ENCODE results near the gene KATNIP. TPM values are rescaled to one million over a fixed set of nuclear protein-coding genes. Genes with fewer than 3 reads are reported as not detected.

Gene KATNIP
- polyA plus RNA-seq, 1 of the 3 experiments (the other 2 are of a cell fraction), result 25.5 TPM

GRCh38 chr16:27595993-27596392, 46.0 kb downstream of the KATNIP start:
- H3F3A ChIP-seq (replicated peaks; ENCODE audit: insufficient read depth), result no peaks in the 10 kb centered on the region
- peaks cover 0 to 9% of the 10 kb centered on the region in 2 experiments; a peak in 1 of 4 replicates for H3K4me1 ChIP-seq (ENCODE audit: control insufficient read depth in 1 of 2, insufficient read depth in 2 of 2, low read depth in 1 of 2, low read length in 1 of 2)
- ChIA-PET CTCF (interaction anchor here (0.6 kb wide), 1 partner anchor 27 kb away, joined by 3 read pairs; no protein-coding TSS in a partner anchor), POLR2A (no interaction called here)
- no peaks in the 10 kb centered on the region for H3K9me3 ChIP-seq
- 81% methylated on average over 6 of the region's 6 CpGs for WGBS (ENCODE audit: low lambda C conversion rate)
- H3K4me2 ChIP-seq, result no peak overlapping the region
- no peaks in the 10 kb centered on the region for H3K9me2 ChIP-seq
- TF ChIP-seq NFIC (IDR thresholded peaks at IDR 0.05; ENCODE audit: borderline replicate concordance) (no peak), ZBTB33 (IDR thresholded peaks at IDR 0.05; ENCODE audit: borderline replicate concordance, low read depth) (no peak), TCF12 (IDR thresholded peaks at IDR 0.05) (no peak), MAX (IDR thresholded peaks at IDR 0.05; ENCODE audit: low read depth) (no peak), MXI1 (IDR thresholded peaks at IDR 0.05; ENCODE audit: low read depth, low read length) (no peak), GABPA (IDR thresholded peaks at IDR 0.05; ENCODE audit: low read depth) (no peak), MEF2A (IDR thresholded peaks at IDR 0.05; ENCODE audit: borderline replicate concordance, low read depth) (no peak), EZH2phosphoT487 (IDR thresholded peaks at IDR 0.05; ENCODE audit: borderline replicate concordance, low read depth) (no peak), RFX5 (IDR thresholded peaks at IDR 0.05; ENCODE audit: low read length) (no peak), GATA2 (CRISPR knock-in tag; IDR thresholded peaks at IDR 0.05) (no peak)
- no peaks in the 10 kb centered on the region for H3K79me2 ChIP-seq (ENCODE audit: insufficient read depth)
- no peak overlapping the region for H3K9ac ChIP-seq
- H2AFZ ChIP-seq (ENCODE audit: low read depth), result no peak overlapping the region
- no peak for DNase-seq
- H3K27me3 ChIP-seq (ENCODE audit: insufficient read depth), result no peaks in the 10 kb centered on the region
- no peaks in the 10 kb centered on the region for H4K20me1 ChIP-seq (ENCODE audit: insufficient read depth)
- H3K36me3 ChIP-seq (replicated peaks in 1 of 2; ENCODE audit: control insufficient read depth in 1 of 2, insufficient read depth in 2 of 2, low read length in 1 of 2), result no peaks in the 10 kb centered on the region
- H3K4me3 ChIP-seq (ENCODE audit: low read depth in 2 of 2, low read length in 1 of 2), result no peak overlapping the region
- no peak overlapping the region for H3K27ac ChIP-seq (ENCODE audit: low read depth in 2 of 2, low read length in 1 of 2)

GRCh38 chr16:27596411-27596810, 46.5 kb downstream of the KATNIP start:
- Histone ChIP-seq H3K9ac (no peak overlapping the region), H3K79me2 (ENCODE audit: insufficient read depth) (no peaks in the 10 kb centered on the region), H3K27ac (ENCODE audit: low read depth in 2 of 2, low read length in 1 of 2) (no peak overlapping the region), H3K4me2 (no peak overlapping the region), H3K4me3 (ENCODE audit: low read depth in 2 of 2, low read length in 1 of 2) (no peak overlapping the region), H3K9me3 (no peaks in the 10 kb centered on the region), H4K20me1 (ENCODE audit: insufficient read depth) (no peaks in the 10 kb centered on the region), H3K4me1 (ENCODE audit: control insufficient read depth in 1 of 2, insufficient read depth in 2 of 2, low read depth in 1 of 2, low read length in 1 of 2) (peaks cover 0 to 9% of the 10 kb centered on the region in 2 experiments; a peak in 1 of 4 replicates), H3K9me2 (no peaks in the 10 kb centered on the region), H2AFZ (ENCODE audit: low read depth) (no peak overlapping the region), H3F3A (replicated peaks; ENCODE audit: insufficient read depth) (no peaks in the 10 kb centered on the region), H3K27me3 (ENCODE audit: insufficient read depth) (no peaks in the 10 kb centered on the region), H3K36me3 (replicated peaks in 1 of 2; ENCODE audit: control insufficient read depth in 1 of 2, insufficient read depth in 2 of 2, low read length in 1 of 2) (no peaks in the 10 kb centered on the region)
- CTCF ChIA-PET, result interaction anchor here (0.6 to 1.3 kb wide), 3 partner anchors 14 to 376 kb away, joined by 3 read pairs; no protein-coding TSS in a partner anchor
- DNase-seq, result no peak
- WGBS (ENCODE audit: low lambda C conversion rate), result 90% methylated on average over 4 of the region's 4 CpGs
- TF ChIP-seq EP300 (IDR thresholded peaks at IDR 0.05; ENCODE audit: borderline replicate concordance in 1 of 2, low read depth in 1 of 2, low read length in 1 of 2), result no peak
- TF ChIP-seq, protein P1, sequence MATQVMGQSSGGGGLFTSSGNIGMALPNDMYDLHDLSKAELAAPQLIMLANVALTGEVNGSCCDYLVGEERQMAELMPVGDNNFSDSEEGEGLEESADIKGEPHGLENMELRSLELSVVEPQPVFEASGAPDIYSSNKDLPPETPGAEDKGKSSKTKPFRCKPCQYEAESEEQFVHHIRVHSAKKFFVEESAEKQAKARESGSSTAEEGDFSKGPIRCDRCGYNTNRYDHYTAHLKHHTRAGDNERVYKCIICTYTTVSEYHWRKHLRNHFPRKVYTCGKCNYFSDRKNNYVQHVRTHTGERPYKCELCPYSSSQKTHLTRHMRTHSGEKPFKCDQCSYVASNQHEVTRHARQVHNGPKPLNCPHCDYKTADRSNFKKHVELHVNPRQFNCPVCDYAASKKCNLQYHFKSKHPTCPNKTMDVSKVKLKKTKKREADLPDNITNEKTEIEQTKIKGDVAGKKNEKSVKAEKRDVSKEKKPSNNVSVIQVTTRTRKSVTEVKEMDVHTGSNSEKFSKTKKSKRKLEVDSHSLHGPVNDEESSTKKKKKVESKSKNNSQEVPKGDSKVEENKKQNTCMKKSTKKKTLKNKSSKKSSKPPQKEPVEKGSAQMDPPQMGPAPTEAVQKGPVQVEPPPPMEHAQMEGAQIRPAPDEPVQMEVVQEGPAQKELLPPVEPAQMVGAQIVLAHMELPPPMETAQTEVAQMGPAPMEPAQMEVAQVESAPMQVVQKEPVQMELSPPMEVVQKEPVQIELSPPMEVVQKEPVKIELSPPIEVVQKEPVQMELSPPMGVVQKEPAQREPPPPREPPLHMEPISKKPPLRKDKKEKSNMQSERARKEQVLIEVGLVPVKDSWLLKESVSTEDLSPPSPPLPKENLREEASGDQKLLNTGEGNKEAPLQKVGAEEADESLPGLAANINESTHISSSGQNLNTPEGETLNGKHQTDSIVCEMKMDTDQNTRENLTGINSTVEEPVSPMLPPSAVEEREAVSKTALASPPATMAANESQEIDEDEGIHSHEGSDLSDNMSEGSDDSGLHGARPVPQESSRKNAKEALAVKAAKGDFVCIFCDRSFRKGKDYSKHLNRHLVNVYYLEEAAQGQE (IDR thresholded peaks at IDR 0.05; ENCODE audit: low read depth, low read length), result no peak
- TF ChIP-seq GATA2 (CRISPR knock-in tag; IDR thresholded peaks at IDR 0.05), result no peak
- TF ChIP-seq GABPA (IDR thresholded peaks at IDR 0.05; ENCODE audit: low read depth), result no peak
- TF ChIP-seq YY1 (IDR thresholded peaks at IDR 0.05; ENCODE audit: low read depth), result no peak
- TF ChIP-seq, protein P2, sequence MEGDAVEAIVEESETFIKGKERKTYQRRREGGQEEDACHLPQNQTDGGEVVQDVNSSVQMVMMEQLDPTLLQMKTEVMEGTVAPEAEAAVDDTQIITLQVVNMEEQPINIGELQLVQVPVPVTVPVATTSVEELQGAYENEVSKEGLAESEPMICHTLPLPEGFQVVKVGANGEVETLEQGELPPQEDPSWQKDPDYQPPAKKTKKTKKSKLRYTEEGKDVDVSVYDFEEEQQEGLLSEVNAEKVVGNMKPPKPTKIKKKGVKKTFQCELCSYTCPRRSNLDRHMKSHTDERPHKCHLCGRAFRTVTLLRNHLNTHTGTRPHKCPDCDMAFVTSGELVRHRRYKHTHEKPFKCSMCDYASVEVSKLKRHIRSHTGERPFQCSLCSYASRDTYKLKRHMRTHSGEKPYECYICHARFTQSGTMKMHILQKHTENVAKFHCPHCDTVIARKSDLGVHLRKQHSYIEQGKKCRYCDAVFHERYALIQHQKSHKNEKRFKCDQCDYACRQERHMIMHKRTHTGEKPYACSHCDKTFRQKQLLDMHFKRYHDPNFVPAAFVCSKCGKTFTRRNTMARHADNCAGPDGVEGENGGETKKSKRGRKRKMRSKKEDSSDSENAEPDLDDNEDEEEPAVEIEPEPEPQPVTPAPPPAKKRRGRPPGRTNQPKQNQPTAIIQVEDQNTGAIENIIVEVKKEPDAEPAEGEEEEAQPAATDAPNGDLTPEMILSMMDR (IDR thresholded peaks at IDR 0.05), result no peak
- no peak for TF ChIP-seq RCOR1 (IDR thresholded peaks at IDR 0.05; ENCODE audit: low read length)
- TF ChIP-seq, protein P3, sequence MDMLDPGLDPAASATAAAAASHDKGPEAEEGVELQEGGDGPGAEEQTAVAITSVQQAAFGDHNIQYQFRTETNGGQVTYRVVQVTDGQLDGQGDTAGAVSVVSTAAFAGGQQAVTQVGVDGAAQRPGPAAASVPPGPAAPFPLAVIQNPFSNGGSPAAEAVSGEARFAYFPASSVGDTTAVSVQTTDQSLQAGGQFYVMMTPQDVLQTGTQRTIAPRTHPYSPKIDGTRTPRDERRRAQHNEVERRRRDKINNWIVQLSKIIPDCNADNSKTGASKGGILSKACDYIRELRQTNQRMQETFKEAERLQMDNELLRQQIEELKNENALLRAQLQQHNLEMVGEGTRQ (IDR thresholded peaks at IDR 0.05; ENCODE audit: borderline replicate concordance, low read depth, low read length), result no peak
- TF ChIP-seq ELF1 (IDR thresholded peaks at IDR 0.05), result no peak
- no peak for TF ChIP-seq RXRA (IDR thresholded peaks at IDR 0.05; ENCODE audit: borderline replicate concordance, low read depth)
- no peak for TF ChIP-seq NRF1 (IDR thresholded peaks at IDR 0.05; ENCODE audit: low read depth, low read length)
- POLR2A ChIA-PET, result interaction anchor here (0.6 kb wide), 1 partner anchor 11 kb away, joined by 3 read pairs; no protein-coding TSS in a partner anchor

Measured in SK-N-SH (cell line).